Aorta (tissue), 5 donors: Measurements from ENCODE around the gene ARHGAP30. TPM values are rescaled to one million over a fixed set of nuclear protein-coding genes. Genes with fewer than 3 reads are reported as not detected.

Experiments
- ATAC-seq: fragments of 200-7000 bp; cut with Tn5 transposase; one replicate; pipeline ENCODE4 v1.9.1; 2022; ENCODE audit warnings: moderate library complexity; ENCODE audit not compliant: low FRiP score
- DNase-seq, 2 donors: peaks; one replicate each; pipeline ENCODE4 v3.0.0-alpha.2; 2020
- H3K27ac ChIP-seq, 2 donors: one replicate each; pipeline ENCODE4 v1.5.1; 2013; ENCODE audit warnings: low read length in 2 of 2, mild to moderate bottlenecking in 2 of 2, moderate library complexity in 2 of 2, control low read depth in 1 of 2, inconsistent platforms in 1 of 2, low read depth in 1 of 2
- H3K27me3 ChIP-seq, 2 donors: one replicate each; pipeline ENCODE4 v1.6.1; 2013; ENCODE audit warnings: control low read depth in 1 of 2, low read length in 1 of 2, mild to moderate bottlenecking in 1 of 2, moderate library complexity in 1 of 2; ENCODE audit not compliant: insufficient read depth in 2 of 2, control insufficient read depth in 1 of 2
- H3K36me3 ChIP-seq, 2 donors: one replicate each; pipeline ENCODE4 v1.6.1; 2013; ENCODE audit warnings: control low read depth in 1 of 2, low read length in 1 of 2, mild to moderate bottlenecking in 1 of 2; ENCODE audit not compliant: insufficient read depth in 2 of 2, control insufficient read depth in 1 of 2
- H3K4me1 ChIP-seq, 2 donors: one replicate each; pipeline ENCODE4 v1.6.1; 2013; ENCODE audit warnings: low read length in 2 of 2, control low read depth in 1 of 2, mild to moderate bottlenecking in 1 of 2, moderate library complexity in 1 of 2; ENCODE audit not compliant: insufficient read depth in 2 of 2, control insufficient read depth in 1 of 2
- H3K4me3 ChIP-seq, 2 donors: one replicate each; pipeline ENCODE4 v1.5.1; 2013; ENCODE audit warnings: low read length in 2 of 2, control low read depth in 1 of 2, mild to moderate bottlenecking in 1 of 2
- H3K9me3 ChIP-seq: one replicate; pipeline ENCODE4 v1.6.1; 2013; ENCODE audit warnings: mild to moderate bottlenecking, low read length; ENCODE audit not compliant: control insufficient read depth
- WGBS, 2 donors: extraction: QIAGEN DNeasy Blood & Tissue Kit; methylation state at CpG; one replicate each; pipeline ENCODE4 v1.1.7; 2013; 5-methylcytosine and 5-hydroxymethylcytosine counted together
- intact Hi-C, 2 donors: fragments of 100-400 bp; cut with DNase I; formaldehyde crosslinking; loops; one replicate each; pipeline versions ENCODE4 v1.14.2 to v1.15.0; 2022
- polyA plus RNA-seq, 2 donors: library from polyadenylated mRNA; stranded (reverse); fragments of 200-250 nt; gene quantifications; one replicate each; pipeline ENCODE4 v1.2.3, GENCODE V29; 2013
- total RNA-seq, 2 donors: library from RNA; stranded (reverse); fragmentation: NEBNext Ultra II Directional; extraction: Animal tissue kit (Norgen Biotek cat#: 25700); gene quantifications; one replicate each; pipeline ENCODE4 v1.2.1, GENCODE V29; 2021
- donor health status: healthy with polysubstance abuse.
- donor health status: Bipolar disorder and iron deficiency.
- donor health status: DM: no; HTN: no; CAD: no.
- donor health status: DM: no; HTN: no; CAD: no.
- donor health status: DM: yes; HTN: yes; CAD: no.

Gene ARHGAP30
- total and polyA plus RNA-seq, 4 donors: 1.3 to 20.5 (median 13.4) TPM

- intact Hi-C loops: no loop called here
- Histone ChIP-seq H3K4me3 (no peak overlapping the region), H3K9me3 (no peaks in the 10 kb centered on the region), H3K36me3 (no peaks in the 10 kb centered on the region), H3K27ac (no peak overlapping the region), H3K4me1 (no peaks in the 10 kb centered on the region), H3K27me3 (no peaks in the 10 kb centered on the region)
- ATAC-seq: no peak
- DNase-seq: no peak
- WGBS, 2 donors: 94 to 95% methylated on average over 3 of the region's 3 CpGs
Measured at GRCh38 chr1:161111117-161111516, 41.4 kb upstream of the ARHGAP30 start.

GRCh38 chr1:161106431-161106830 lies 36.7 kb upstream of the ARHGAP30 start:
- 96 to 100% methylated on average over 1 of the region's 1 CpG for WGBS, 2 donors
- intact Hi-C loops: no loop called here
- DNase-seq: no peak

GRCh38 chr1:161100556-161100955 lies 30.9 kb upstream of the ARHGAP30 start:
- H3K4me1 ChIP-seq: peaks cover 0 to 2% of the 10 kb centered on the region in 2 donors
- DNase-seq (no peak), ATAC-seq (no peak)
- no peaks in the 10 kb centered on the region for H3K9me3 ChIP-seq
- intact Hi-C loops: no loop called here
- peaks cover 0 to 6% of the 10 kb centered on the region in 2 donors for H3K36me3 ChIP-seq
- H3K4me3 ChIP-seq: no peak overlapping the region
- no peak overlapping the region for H3K27ac ChIP-seq
- H3K27me3 ChIP-seq: no peaks in the 10 kb centered on the region
- 8 to 10% methylated on average over 2 of the region's 2 CpGs for WGBS, 2 donors

More at GRCh38 chr1:161106431-161106830, 36.7 kb upstream of the ARHGAP30 start:
- Histone ChIP-seq H3K4me3 (no peak overlapping the region), H3K9me3 (no peaks in the 10 kb centered on the region), H3K36me3 (peaks cover 0 to 6% of the 10 kb centered on the region in 2 donors), H3K27ac (no peak overlapping the region), H3K4me1 (no peaks in the 10 kb centered on the region), H3K27me3 (no peaks in the 10 kb centered on the region)
- no peak for ATAC-seq

GRCh38 chr1:161099090-161099802 lies 29.6 kb upstream of the ARHGAP30 start:
- H3K4me1 ChIP-seq: peaks cover 0 to 2% of the 10 kb centered on the region in 2 donors
- no peaks in the 10 kb centered on the region for H3K9me3 ChIP-seq
- H3K27ac ChIP-seq: no peak overlapping the region
- no peak overlapping the region for H3K4me3 ChIP-seq
- DNase-seq (no peak), ATAC-seq (no peak)
- peaks cover 0 to 6% of the 10 kb centered on the region in 2 donors for H3K36me3 ChIP-seq
- intact Hi-C loops: loop anchor here in 1 of 2 donors (5.0 kb wide), 1 partner anchor 102 kb away; no protein-coding TSS in a partner anchor
- WGBS, 2 donors: 70 to 75% methylated on average over 9 of the region's 9 CpGs
- H3K27me3 ChIP-seq: no peaks in the 10 kb centered on the region

GRCh38 chr1:161098210-161099068 lies 28.7 kb upstream of the ARHGAP30 start, which contains the start of gene KLHDC9:
Gene KLHDC9 (plus strand): TSS chr1:161098361. CDS start chr1:161098536, 175 bp downstream.
- peak within 1 kb of the TSS in 1 of 2 donors; percentile 48 for H3K27ac ChIP-seq
- WGBS, 2 donors: 5 to 7% methylated on average over 58 to 71 of the region's 71 CpGs

GRCh38 chr1:161096530-161096929 lies 26.8 kb upstream of the ARHGAP30 start:
- intact Hi-C loops: loop anchor here in 1 of 2 donors (5.0 kb wide), 1 partner anchor 99 kb away; no protein-coding TSS in a partner anchor
- ATAC-seq (peak; percentile 31), DNase-seq (no peak)
- 48 to 60% methylated on average over 1 of the region's 1 CpG for WGBS, 2 donors
- Histone ChIP-seq H3K9me3 (no peaks in the 10 kb centered on the region), H3K27me3 (no peaks in the 10 kb centered on the region), H3K4me3 (no peak overlapping the region), H3K27ac (no peak overlapping the region), H3K4me1 (peaks cover 0 to 2% of the 10 kb centered on the region in 2 donors), H3K36me3 (peaks cover 0 to under 1% of the 10 kb centered on the region in 2 donors)

More at GRCh38 chr1:161098210-161099068, 28.7 kb upstream of the ARHGAP30 start, which contains the start of gene KLHDC9:
- intact Hi-C loops: loop anchor here in 1 of 2 donors (5.0 kb wide), 1 partner anchor 101 kb away; no protein-coding TSS in a partner anchor
- Histone ChIP-seq H3K4me3 (peak within 1 kb of the TSS; percentile 46 to 54), H3K27me3 (no peaks in the 10 kb centered on the region), H3K4me1 (peaks cover 0 to 2% of the 10 kb centered on the region in 2 donors), H3K36me3 (peaks cover 0 to 6% of the 10 kb centered on the region in 2 donors), H3K9me3 (no peaks in the 10 kb centered on the region)
- peak; percentile 78 to 86 for DNase-seq
- ATAC-seq: peak; percentile 86

- H3K4me3 ChIP-seq: no peak overlapping the region
- 96 to 97% methylated on average over 2 of the region's 2 CpGs for WGBS, 2 donors
- intact Hi-C loops: loop anchor here in 1 of 2 donors (5.0 kb wide), 1 partner anchor 99 kb away; no protein-coding TSS in a partner anchor
- no peak for ATAC-seq
- DNase-seq: no peak
- no peaks in the 10 kb centered on the region for H3K27me3 ChIP-seq
- H3K36me3 ChIP-seq: no peaks in the 10 kb centered on the region
- H3K9me3 ChIP-seq: no peaks in the 10 kb centered on the region
- H3K4me1 ChIP-seq: peaks cover 0 to 2% of the 10 kb centered on the region in 2 donors
- no peak overlapping the region for H3K27ac ChIP-seq
Measured at GRCh38 chr1:161096015-161096414, 26.3 kb upstream of the ARHGAP30 start.

GRCh38 chr1:161095230-161095629 lies 25.5 kb upstream of the ARHGAP30 start:
- 92 to 94% methylated on average over 6 of the region's 6 CpGs for WGBS, 2 donors
- no peak overlapping the region for H3K27ac ChIP-seq
- H3K4me3 ChIP-seq: no peak overlapping the region
- peaks cover 0 to 2% of the 10 kb centered on the region in 2 donors for H3K4me1 ChIP-seq
- ATAC-seq: no peak
- H3K36me3 ChIP-seq: no peaks in the 10 kb centered on the region
- DNase-seq: no peak
- intact Hi-C loops: loop anchor here in 1 of 2 donors (5.0 kb wide), 1 partner anchor 98 kb away; no protein-coding TSS in a partner anchor
- no peaks in the 10 kb centered on the region for H3K27me3 ChIP-seq
- H3K9me3 ChIP-seq: no peaks in the 10 kb centered on the region
